NCI-H1092 (cell line): Measurements from ENCODE around the gene ATP13A4.
A peak's percentile ranks its signal among the peaks of the same experiment; 100 is the strongest.
"Not testable (repeated sequence)": the region's sequence is repeated elsewhere in the genome, so short reads cannot be mapped to it uniquely, and the experiment has no call there.

Experiments used
- DNase-seq: peaks from one replicate; lab custom pipeline; 2025; lab: John Stamatoyannopoulos, UW

ATP13A4 gene

DNA sequence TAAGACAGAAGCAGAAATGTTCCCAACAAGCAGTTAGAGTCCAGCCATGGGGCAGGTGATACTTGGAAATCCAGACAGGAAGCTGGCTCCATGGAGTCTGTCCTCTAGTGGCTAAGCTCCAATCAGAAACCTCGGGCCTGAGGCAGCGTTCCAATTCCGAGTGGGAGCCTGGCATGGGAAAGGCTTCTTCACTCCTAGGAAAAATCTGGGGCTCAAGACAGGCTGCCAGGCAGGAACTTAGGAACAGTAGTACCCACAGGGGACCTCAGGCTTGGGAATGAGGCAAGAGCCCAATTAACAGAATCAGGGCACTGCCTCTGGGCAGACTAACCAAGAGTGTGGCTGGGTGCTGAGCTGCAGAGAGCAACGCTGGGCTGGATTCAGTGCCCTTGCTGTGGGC lies 6.2 kb upstream of the ATP13A4 start:
- DNase-seq = peak; percentile 74

DNA sequence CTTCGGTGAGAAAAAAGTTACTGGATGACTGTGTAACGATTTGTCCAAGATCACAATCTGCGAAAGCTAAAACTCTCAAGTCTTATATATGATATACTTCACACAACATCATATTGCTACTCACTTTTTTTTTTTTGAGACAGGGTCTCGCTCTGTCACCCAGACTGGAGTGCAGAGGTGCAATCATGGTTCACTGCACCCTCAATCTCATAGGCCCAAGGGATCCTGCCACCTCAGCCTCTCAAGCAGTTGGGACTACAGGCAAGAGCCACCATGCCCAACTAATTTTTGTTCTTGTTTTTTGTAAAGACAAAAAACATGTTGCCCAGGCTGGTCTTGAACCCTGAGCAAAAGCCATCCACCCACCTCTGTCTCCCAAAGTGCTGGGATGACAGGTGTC lies 5.4 kb upstream of the ATP13A4 start:
- DNase-seq = no peak

DNA sequence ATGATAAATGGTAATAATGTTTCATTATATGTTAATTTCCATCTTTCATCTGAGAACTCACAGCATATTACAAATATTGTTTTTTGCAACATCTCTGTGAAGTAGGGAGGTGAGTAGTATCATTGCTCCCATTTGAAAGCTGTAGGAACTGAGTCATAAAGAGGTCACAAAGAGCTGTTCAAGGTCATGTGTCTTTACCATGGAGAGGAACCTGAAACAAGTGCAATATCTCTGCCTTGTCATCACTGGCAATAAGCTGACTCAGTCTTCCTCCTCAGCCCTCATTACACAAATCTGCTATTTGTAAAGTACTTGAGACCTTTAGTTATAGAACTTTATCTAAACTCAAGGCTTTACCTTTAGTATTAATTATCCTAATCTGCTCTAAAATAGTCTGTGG lies 4.4 kb upstream of the ATP13A4 start:
- DNase-seq = no peak

DNA sequence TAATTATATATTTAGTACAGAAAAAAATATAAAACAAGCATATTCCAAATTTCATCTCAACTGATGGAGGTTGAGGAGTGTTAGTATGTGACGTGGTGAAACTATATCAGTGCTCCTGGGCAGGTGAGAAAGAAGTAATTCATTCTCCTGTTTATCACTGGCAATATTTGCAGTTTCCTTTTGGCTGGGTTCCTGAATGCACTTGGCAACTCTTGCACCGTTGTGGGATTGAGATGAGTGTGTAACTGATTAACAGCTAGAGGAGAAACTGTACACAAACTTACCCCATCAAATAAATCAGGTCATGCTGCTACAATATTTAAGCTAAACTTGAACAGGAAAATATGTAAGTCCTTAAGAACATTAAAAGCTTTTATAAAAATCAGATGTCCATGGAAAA lies 2.1 kb upstream of the ATP13A4 start:
- DNase-seq = peak; percentile 51

DNA sequence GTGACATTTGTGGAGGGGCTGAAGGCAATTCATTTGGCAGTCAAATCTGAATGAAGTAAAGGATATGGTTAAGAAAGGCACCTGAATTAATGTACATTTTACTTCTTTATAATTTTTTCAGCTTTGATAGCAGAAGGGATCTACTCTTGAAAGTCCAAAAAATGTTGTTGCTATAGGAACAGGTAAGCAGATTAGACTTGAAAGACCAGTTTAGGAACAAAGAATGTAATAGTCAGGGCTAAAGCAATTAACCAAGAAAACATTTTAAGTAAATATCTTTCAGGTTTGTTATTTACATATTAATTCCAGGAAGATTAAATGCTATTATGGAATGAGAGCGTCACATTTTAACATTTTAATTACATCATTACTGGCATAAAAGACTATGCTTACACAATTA lies 1.1 kb downstream of the ATP13A4 start:
- no peak for DNase-seq

DNA sequence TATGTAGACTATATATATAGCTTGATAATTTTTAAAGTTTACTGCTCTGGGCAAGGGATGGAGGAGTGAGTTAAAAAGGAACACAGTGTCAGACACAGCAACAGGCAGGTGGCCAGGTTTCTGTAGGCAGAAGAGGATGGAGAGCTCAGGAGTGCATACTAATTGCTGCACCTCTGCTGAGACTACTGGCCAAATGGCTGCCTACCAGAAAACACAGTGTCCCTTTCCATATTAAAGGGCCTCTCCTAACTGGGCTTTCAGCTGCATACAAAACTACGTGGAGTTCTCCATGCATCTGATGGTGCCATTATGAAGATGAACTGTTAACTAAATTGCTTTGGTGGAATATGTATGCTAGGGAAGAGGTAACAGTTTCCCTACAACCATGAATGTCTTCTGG lies 1.8 kb downstream of the ATP13A4 start:
- DNase-seq = peak; percentile 73

DNA sequence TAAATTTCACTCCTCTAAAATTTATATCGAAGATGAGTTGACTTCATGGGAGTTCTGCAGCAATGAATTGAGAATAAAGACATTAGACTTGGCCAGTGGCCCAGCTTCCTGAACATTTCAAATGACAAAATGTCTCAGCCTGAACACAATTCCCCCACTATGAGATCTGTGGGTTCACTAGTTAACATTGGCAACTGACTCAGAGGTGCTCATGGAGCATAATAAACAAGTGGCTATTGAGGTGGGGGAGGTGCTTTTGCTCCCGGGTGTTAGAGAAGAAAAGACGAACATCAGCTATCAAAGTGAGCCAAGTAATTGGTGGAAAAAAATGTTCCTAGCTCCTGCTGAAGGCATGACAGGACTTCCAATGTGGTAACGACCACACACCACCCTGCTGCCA lies 6.3 kb downstream of the ATP13A4 start:
- no peak for DNase-seq

DNA sequence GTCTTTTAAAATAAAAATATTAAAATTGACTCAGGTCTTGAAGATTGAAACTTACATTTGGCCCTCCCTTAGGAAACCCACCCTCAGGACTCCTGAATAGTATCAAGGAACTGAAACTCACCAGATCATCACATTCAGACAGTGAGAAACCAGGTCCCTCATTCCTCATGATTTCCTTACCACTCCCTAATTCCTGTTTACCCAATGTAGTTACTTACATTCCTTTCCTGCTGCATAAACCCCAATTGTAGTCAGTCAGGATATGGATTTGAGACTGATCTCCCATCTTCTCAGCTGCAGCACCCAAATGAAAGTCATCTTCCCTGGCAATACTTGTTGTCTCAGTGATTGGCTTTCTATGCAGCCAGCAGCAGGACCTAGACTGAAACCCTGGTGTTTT lies 8.6 kb downstream of the ATP13A4 start:
- no peak for DNase-seq

DNA sequence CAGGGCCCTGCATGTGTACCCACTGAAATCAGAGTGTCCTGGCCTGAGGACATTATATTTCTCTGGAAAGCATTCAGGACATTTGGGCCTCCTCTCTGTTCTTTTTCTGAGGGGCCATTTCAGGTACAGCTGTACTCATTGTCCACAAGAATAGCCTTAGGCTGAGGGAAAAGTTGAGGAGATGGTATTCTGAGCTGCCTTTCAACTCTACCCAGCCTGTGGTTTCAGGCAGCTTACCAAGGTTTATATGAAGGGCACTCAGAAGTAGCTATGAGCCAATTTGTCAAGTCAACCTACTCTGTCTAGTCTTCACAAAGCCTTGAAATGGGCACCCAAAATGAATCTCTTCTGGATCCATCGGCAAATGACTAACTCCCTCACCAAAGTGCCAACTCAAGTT lies 9.4 kb downstream of the ATP13A4 start:
- no peak for DNase-seq

DNA sequence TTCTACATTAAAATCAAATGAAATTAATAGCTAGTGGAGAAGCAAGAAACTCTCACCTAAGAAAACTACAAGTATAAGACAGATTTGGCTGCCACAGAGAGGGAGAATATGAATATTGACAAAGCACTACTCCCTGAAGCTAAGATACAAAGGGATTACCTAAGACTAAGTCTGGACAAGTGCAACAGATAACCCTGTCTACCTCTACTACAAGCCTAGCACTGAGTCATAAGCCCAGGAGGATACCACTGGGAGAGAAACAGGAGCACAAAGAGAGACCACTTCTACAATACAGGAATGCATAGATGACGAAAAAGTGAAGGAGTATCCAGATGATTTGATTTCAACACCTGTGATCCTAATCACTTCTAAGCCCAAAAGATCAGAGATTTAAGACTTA lies 10.4 kb downstream of the ATP13A4 start:
- DNase-seq = no peak

DNA sequence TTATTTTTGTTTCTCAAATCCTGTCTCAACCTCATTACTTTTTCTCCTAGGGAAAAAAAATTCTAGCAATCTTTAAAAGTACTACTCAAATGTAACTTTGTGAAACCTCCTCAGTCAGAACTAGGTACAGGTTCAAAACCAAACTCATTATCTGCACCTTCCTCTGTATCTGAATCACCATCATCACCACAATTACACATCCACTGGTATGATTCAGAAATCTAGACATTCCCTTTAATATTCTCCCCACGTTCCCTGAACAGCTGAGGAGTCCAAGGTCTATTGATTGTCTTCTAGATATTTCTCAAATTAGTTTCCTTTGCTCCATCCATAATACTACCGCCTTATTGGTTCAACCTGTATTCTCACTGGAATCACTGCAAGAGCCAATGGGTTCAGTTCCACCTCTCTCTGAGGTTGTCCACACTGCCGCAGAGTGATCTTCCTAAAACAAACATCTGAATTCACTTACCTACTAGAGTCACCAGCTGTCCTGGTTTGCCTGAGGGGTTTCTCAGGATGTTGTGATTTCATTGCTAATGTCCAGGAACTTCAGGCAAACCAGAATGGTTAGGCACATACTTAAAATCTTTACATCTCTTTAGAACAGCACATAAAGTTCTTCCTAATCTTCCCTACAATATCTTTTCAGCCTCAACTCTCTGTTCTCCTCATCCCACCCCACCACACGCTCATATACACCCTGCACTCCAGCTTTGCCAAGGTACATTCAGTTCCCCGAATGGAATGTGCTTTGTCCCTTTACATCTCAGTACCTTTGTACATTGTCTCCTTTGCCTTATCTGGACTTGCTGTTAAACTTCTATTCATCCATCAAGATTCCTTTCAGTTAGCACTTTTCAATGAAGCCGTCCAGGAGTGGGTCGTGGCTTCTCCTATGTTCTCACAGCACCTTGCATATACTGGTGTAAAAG lies 24.2 kb downstream of the ATP13A4 start:
- no peak for DNase-seq

DNA sequence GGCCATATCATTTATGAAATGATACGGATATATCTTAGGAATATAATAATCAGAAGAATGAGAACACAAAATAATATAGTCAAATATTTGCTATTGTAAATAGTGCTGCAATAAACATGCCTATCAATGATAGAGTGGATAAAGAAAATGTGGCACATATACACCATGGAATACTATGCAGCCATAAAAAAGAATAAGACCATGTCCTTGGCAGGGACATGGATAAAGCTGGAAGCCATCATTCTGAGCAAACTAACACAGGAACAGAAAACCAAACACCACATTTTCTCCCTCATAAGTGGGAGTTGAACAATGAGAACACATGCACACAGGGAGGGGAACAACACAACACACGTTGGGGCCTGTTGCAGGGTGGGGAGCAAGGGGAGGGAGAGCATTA lies 28.6 kb downstream of the ATP13A4 start:
- not testable (repeated sequence) for DNase-seq

DNA sequence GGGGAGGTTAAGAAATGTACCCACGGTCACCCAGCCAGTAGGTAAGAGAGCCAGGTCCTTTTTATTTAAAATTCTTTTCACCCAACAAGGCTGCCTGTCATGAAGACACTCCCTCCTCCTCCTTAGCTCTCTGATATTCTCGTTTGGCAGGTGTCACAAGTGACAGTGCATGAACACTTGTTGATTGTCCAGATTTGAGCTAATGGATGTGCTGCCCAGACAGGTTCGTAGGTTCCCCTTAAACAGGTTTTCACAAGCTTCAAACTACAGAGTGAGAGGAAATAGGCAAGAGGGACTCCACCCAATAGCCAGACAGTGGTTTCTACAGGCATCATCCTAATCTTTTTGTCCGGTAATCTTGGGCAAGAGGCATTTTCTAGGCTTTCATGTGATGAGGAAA lies 32.2 kb downstream of the ATP13A4 start:
- no peak for DNase-seq

DNA sequence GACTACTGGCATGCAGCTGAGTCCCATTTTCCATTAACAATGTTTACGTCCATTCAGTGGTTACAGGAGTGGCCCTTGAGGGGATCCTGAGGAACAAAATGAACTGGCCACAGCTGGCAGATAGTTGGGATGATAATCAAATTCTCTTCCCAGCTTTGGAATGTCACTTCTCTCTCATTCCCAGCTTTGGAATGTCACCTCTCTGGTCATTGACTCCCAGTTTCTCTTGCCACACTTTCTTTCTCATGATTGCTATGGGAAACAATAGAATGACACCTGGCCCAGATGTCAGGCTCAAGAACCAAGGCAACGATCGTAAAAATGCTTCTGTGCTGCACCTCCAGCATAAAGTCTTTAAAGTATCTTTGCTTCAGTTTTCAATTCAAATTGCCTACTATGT lies 34.0 kb downstream of the ATP13A4 start:
- DNase-seq = no peak

DNA sequence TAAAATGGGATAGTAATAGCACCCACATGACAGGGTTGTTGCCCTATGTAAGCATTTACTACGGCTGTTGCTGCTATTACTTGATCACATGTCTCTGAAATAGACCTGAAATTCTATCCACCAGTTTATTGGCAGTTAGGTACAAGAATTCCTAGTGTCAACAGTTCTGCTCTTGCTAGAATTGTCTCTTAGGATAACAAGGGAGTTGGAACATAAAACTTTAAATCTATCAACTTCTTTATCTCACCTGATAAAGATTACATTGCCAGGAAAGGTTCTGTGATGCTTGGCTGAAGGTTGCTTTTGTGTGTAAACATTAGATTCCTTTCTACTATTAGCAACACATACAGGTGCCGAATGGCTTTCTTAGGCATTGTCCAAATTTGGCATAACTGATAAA lies 38.7 kb downstream of the ATP13A4 start:
- DNase-seq = no peak

DNA sequence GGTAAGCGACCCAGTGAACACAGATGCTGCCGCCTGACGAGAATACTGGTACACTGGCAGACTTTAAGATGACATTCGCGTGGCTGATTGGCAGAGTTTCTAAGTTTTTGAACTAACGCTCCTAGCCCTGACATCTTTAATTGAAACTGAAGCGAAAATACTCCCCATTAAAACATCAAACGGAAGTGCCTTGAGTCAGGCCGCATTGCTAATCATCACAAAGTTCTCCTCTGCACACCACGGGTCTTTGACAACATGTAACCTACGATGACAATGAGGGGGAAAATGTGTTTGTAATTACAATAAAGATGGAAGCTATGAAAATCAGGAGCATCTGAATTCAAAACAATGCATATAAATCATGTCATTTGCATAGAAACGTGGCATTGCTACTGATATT lies 44.5 kb downstream of the ATP13A4 start:
- DNase-seq = no peak

DNA sequence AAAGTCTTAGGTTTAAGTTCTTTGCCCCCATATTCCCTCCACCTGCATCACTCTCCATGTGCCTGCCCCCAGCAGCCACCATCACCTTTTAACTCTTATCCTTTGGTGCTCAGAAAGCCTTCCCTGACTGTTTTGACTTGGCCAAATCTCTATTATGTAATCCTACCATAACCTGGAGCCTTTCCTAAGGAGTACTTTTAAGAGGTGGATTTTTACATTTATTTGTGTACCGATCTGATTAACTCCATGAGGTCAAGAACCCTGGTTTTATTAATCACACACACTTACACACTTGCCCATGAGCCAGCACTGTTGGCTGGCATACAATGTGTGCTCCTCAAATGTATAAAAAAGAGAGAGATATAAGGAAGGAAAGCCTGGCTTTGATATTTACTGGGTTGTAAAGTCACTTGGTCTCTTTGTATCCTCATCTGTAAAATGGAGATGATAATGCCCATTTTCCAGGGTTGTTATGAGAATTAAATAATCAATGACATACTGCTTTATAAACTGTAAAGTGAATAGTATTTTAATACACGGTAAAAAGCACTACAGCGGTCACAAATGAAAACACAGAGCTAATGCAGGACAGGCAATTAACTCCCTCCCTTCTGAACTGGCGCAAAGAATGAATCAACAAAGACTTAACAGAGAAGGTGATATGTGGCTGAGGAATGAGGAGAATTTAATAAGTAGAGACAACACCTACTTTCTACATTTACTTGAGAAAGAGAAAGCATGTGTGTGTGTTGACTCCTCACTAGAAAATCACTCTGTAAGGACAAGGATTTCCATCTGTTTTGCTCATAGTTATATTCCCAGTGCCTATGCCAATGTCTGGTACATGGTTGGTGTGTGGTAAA lies 45.4 kb downstream of the ATP13A4 start:
- DNase-seq = no peak

DNA sequence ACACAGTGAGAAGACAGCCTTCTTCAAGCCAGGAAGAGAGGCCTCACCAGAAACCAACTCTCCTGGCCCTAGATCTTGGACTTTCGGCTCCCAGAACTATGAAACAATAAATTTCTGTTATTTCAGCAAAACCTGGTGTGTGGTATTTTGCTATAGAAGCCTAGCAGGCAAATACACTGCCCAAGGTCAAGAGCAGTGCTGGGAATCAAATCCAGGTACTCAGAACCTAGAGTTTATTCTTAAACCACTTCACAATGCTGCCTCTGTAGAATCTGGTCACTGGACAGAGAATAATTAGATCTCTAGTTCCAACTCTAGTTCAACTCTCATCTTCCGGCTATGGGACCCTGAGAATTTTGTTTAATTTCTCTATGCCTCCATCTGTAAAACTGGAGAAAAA lies 46.6 kb downstream of the ATP13A4 start:
- no peak for DNase-seq

DNA sequence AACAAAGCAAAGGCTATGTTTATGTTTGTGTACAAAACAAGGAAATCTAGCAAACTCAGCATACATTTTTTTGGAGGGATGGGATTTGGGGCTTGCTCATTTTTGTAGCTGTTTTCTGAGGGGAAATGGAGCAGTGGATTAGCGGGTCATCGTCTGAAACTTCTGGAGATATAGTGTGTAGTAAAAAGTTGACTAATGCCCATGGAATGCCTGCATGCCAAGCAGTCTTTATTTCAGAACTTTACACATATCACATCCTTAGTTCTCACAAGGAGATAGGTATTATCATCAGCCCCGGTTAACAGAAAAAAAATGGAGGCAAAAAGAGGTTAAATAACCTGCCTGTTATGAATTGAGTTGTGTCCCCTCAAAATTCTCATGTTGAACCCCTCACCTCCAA lies 47.1 kb downstream of the ATP13A4 start:
- DNase-seq = no peak

DNA sequence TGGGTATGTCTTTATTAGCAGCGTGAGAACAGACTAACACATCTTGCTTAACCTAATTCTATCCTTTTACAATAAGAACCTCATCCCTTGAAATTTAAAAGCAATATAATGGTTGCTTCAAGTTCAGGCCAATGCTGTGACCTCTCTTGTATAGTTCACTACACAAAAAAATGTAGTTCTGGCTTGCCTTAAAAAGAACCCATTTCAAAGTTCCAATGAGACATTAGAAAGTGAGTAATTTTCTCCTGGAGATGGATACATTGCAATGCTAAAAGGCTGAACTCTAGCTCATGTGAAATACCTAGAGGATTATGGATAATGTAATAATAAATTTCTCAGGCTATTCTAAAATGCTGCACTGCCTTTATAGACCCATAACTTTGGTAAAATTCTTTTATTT lies 47.8 kb downstream of the ATP13A4 start:
- no peak for DNase-seq

DNA sequence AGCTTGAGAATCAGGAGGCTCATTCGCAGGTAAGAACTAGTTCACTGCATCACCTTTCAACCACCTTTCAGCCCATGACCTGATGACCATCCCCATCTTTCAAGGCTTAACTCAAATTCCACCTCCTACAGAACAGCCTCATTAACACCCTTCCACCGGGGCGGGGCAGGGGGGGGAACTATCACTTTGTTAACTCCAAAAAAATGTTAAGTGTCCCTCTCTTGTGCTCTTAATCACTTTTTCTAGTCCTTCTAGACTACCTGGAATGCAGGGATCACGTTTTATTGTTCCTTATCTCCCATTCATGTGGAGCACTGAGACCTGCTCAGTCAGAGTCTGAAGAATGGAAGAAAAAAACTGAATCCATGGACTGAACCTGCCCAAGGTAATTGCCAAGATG lies 51.8 kb downstream of the ATP13A4 start:
- DNase-seq = no peak

DNA sequence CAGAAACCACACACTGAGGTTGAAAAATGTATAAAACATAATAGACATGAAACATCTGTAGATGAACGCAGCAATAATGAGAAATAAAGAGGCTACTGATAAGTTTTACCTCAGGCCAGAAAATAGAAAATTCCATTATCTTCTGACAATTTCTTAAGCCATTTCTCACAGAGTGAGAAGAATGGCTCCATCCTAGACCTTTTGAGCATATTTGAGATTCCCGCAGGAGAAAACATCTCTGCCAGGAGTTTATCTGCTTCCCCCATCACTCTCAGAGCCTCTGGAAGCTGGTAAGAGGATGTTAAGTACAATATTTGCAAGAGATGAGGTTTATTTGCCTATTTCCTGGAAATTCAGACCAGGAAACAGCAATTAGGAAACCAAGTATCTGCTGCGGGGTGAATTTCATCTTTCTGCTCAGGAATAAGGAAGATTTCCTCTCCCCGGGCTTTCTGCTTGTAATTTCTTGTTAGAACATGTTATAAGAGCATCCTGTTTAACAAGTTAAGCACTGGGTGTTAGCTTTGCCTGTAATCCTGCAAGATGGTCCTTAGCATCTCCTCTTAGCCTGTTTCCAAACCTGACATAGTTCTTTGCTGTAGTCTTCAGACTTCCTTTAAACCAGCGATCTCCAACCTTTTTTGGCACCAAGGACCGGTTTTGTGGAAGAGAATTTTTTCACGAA lies 54.8 kb downstream of the ATP13A4 start:
- DNase-seq = no peak
